Testis (tissue), 2 donors: Measurements from ENCODE around the gene ISLR2.

ENCODE experiments used
- CTCF ChIP-seq, 3 experiments: fragments of 450-650 bp in 2 of 3; fragments of 200-600 bp in 1 of 3; sonication (generic) in 1 of 3; IDR thresholded peaks; one replicate each; pipeline ENCODE4 v1.5.1; 2016 to 2019; ENCODE audit warnings: antibody characterized with exemption in 3 of 3, mild to moderate bottlenecking in 2 of 3, moderate library complexity in 1 of 3
- POLR2A ChIP-seq: fragments of 450-650 bp; IDR thresholded peaks from one replicate; pipeline ENCODE4 v1.6.1; 2017; ENCODE audit warnings: antibody characterized with exemption, mild to moderate bottlenecking, moderate library complexity

GRCh38 chr15:74179983-74180880, 49.8 kb downstream of the ISLR2 start:
- TF ChIP-seq CTCF (IDR thresholded peaks at IDR 0.05) (no peak), POLR2A (no peak)
